22Rv1 (cell line): ENCODE measurements around the gene BEND6.

ENCODE experiments used
- H3K27ac ChIP-seq: fragments of 450-650 bp; 2 replicates; pipeline ENCODE4 v1.5.1; 2017
- CTCF ChIP-seq: fragments of 450-650 bp; IDR thresholded peaks from 2 replicates; pipeline ENCODE4 v1.5.1; 2017; ENCODE audit warnings: mild to moderate bottlenecking
- ZFX ChIP-seq: fragments of 450-650 bp; IDR thresholded peaks from 2 replicates; pipeline ENCODE4 v1.6.1; 2017; ENCODE audit warnings: antibody characterized with exemption, borderline replicate concordance

The BEND6 gene

GRCh38 chr6:56978530-56978929, 23.6 kb downstream of the BEND6 start:
- H3K27ac ChIP-seq, result no peak overlapping the region
- no peak for TF ChIP-seq ZFX
- TF ChIP-seq CTCF, result no peak

- TF ChIP-seq CTCF (no peak), ZFX (no peak)
- no peak overlapping the region for H3K27ac ChIP-seq
These were observed 29.5 kb downstream of the BEND6 start for GRCh38 chr6:56984361-56984760.

GRCh38 chr6:56984884-56985283, 30.0 kb downstream of the BEND6 start:
- no peak overlapping the region for H3K27ac ChIP-seq
- no peak for TF ChIP-seq ZFX
- no peak for TF ChIP-seq CTCF

- no peak for TF ChIP-seq ZFX
- TF ChIP-seq CTCF, result no peak
- H3K27ac ChIP-seq, result no peak overlapping the region
These were observed 31.7 kb downstream of the BEND6 start for GRCh38 chr6:56986611-56987010.

GRCh38 chr6:56988145-56988544, 33.2 kb downstream of the BEND6 start:
- TF ChIP-seq CTCF (no peak), ZFX (no peak)
- H3K27ac ChIP-seq, result no peak overlapping the region

GRCh38 chr6:56992036-56992435, 37.1 kb downstream of the BEND6 start:
- TF ChIP-seq CTCF (no peak), ZFX (no peak)
- no peak overlapping the region for H3K27ac ChIP-seq

- no peak overlapping the region for H3K27ac ChIP-seq
- TF ChIP-seq CTCF, result no peak
- no peak for TF ChIP-seq ZFX
These were observed 37.8 kb downstream of the BEND6 start for GRCh38 chr6:56992703-56993102.
